DND-41 (cell line): ENCODE data around the gene PIGC.

Experiments used
- CTCF ChIP-seq: IDR thresholded peaks from 2 replicates; pipeline ENCODE4 v1.5.1; 2012; ENCODE audit warnings: borderline replicate concordance, low read length, moderate library complexity, mild to moderate bottlenecking; ENCODE audit not compliant: poor library complexity, severe bottlenecking; ENCODE audit errors: extremely low read depth
- EZH2 ChIP-seq: IDR thresholded peaks from 3 replicates; pipeline ENCODE4 v1.6.1; 2012; ENCODE audit warnings: borderline replicate concordance, low read depth, mild to moderate bottlenecking, moderate library complexity, low read length, inconsistent platforms; ENCODE audit not compliant: severe bottlenecking

- TF ChIP-seq CTCF (no peak), EZH2 (no peak)
Measured at GRCh38 chr1:172410027-172410426, 33.8 kb downstream of the PIGC start.
